ENCODE data around the gene SPATA4. TPM values are rescaled to one million over a fixed set of nuclear protein-coding genes. Genes with fewer than 3 reads are reported as not detected.

The SPATA4 gene
- total and polyA plus RNA-seq, 10 of the 15 experiments (the other 5 are each of a cell fraction or from before 2014, with no cell fraction given) = not detected

DNA sequence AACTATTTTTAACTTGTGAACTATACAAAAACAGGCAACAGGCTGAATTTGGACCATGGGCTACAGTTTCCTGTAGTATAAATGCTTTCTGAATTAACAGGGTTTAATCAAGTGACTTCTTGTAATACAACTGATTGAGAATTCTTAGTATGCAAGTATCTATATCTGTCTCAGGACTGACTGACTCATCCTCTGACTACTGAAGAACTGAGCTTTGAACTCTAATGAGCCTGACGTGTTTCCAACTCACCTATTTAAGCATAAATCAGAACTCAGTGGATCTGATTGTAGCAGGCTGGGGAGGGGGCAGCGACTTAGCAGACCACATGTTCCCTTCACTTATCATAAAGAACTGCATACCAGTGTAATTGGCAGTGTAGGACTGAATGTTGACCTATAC lies 7.8 kb downstream of the SPATA4 start:
- TF ChIP-seq MXI1 (IDR thresholded peaks at IDR 0.05; ENCODE audit: low read depth, low read length) = no peak
- WGBS (ENCODE audit: insufficient coverage, insufficient replicate concordance, low lambda C conversion rate, missing lambda C conversion rate) = 0% methylated on average over 2 of the region's 2 CpGs
- no peak overlapping the region for H2AFZ ChIP-seq (ENCODE audit: control insufficient read depth, low read depth, low read length)

DNA sequence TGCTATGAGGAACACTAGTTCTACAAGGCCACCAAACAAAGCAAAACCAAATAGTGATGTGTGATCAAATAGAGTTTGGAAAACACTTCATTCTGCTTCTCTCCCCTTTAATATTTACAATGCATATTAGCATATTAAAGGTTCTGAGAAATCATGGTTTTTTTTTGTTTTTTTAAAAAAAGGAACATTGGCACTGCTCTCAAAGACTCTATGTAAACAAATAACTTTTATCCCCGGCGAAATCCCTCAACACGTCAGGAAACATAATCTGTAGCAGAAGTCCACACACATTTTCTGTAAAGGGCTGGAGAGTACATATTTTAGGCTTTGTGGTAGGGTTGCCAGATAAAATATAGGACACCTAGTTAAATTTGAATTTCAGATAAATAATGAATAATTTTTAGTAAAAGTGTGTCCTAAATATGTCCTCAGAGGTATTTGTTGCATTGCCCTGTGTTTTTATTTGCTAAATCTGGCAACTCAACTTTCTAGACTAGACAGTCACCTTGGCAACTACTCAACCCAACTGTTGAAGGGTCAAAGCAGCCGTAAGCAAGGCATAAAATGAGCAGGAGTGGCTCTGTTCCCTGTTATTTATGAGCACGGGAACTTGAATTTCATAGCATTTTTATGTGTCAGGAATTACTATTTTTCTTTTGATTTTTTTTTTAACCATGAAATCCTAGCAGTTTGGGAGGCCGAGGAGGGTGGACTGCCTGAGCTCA lies 8.6 kb downstream of the SPATA4 start:
- Histone ChIP-seq H3K4me3 (no peak overlapping the region), H4K20me1 (ENCODE audit: control insufficient read depth, insufficient read depth) (no peaks in the 10 kb centered on the region), H3K79me2 (ENCODE audit: control insufficient read depth, insufficient read depth, low read length) (no peaks in the 10 kb centered on the region), H3K4me1 (ENCODE audit: control insufficient read depth, insufficient read depth, low read length) (no peaks in the 10 kb centered on the region), H3K27ac (ENCODE audit: control insufficient read depth, insufficient read depth) (no peak overlapping the region), H3K9me3 (replicated peaks; ENCODE audit: control insufficient read depth, insufficient read depth, low read length) (no peaks in the 10 kb centered on the region), H3K4me2 (ENCODE audit: control insufficient read depth, insufficient read depth) (no peak overlapping the region), H3K9ac (ENCODE audit: control insufficient read depth, insufficient read depth, low read length) (no peak overlapping the region), H3K36me3 (ENCODE audit: control insufficient read depth in 2 of 2, insufficient read depth in 2 of 2, low read length in 1 of 2) (no peaks in the 10 kb centered on the region), H2AFZ (ENCODE audit: control insufficient read depth, low read depth, low read length) (no peak overlapping the region), H3K27me3 (replicated peaks in 1 of 2; ENCODE audit: control insufficient read depth in 2 of 2, insufficient read depth in 2 of 2, low read length in 1 of 2) (no peaks in the 10 kb centered on the region)
- no TSS peak for BruUV-seq (replicated peaks)
- no peak for TF ChIP-seq NFIC (IDR thresholded peaks at IDR 0.05; ENCODE audit: low read depth, low read length)
- no peak for TF ChIP-seq BCL11A (IDR thresholded peaks at IDR 0.05; ENCODE audit: low read depth, low read length)
- CTCF ChIA-PET = no interaction called here
- FAIRE-seq (no peak), DNase-seq (ENCODE audit: low read depth, low spot score) (no peak), ATAC-seq (no peak)
- SMC1A ChIA-PET (ENCODE audit: uncharacterized antibody, unreplicated experiment) = no interaction called here
- POLR2A ChIA-PET = no interaction called here
- intact Hi-C loops (cut with micrococcal nuclease; ENCODE audit: unreplicated experiment) (no loop called here), in situ Hi-C loops (cut with MboI) (no loop called here)
- WGBS (ENCODE audit: insufficient coverage, insufficient replicate concordance, low lambda C conversion rate, missing lambda C conversion rate) = 77% methylated on average over 6 of the region's 6 CpGs
- RAD21 ChIA-PET (ENCODE audit: unreplicated experiment) = no interaction called here

More for the DNA sequence above, 7.8 kb downstream of the SPATA4 start:
- FAIRE-seq (no peak), DNase-seq (ENCODE audit: low read depth, low spot score) (no peak), ATAC-seq (peak; percentile 52; the same call in 2 of the 3 replicates)
- SMC1A ChIA-PET (ENCODE audit: uncharacterized antibody, unreplicated experiment) = no interaction called here
- H3K79me2 ChIP-seq (ENCODE audit: control insufficient read depth, insufficient read depth, low read length) = no peaks in the 10 kb centered on the region
- no peak overlapping the region for H3K9ac ChIP-seq (ENCODE audit: control insufficient read depth, insufficient read depth, low read length)
- no peaks in the 10 kb centered on the region for H3K36me3 ChIP-seq (ENCODE audit: control insufficient read depth in 2 of 2, insufficient read depth in 2 of 2, low read length in 1 of 2)
- no peaks in the 10 kb centered on the region for H3K4me1 ChIP-seq (ENCODE audit: control insufficient read depth, insufficient read depth, low read length)
- in situ Hi-C loops (cut with MboI) = no loop called here
- no peak overlapping the region for H3K4me3 ChIP-seq
- intact Hi-C loops (cut with micrococcal nuclease; ENCODE audit: unreplicated experiment) = no loop called here
- POLR2A ChIA-PET = no interaction called here
- no peaks in the 10 kb centered on the region for H3K9me3 ChIP-seq (replicated peaks; ENCODE audit: control insufficient read depth, insufficient read depth, low read length)
- H3K27ac ChIP-seq (ENCODE audit: control insufficient read depth, insufficient read depth) = no peak overlapping the region
- no peak overlapping the region for H3K4me2 ChIP-seq (ENCODE audit: control insufficient read depth, insufficient read depth)
- CTCF ChIA-PET = no interaction called here
- H3K27me3 ChIP-seq (replicated peaks in 1 of 2; ENCODE audit: control insufficient read depth in 2 of 2, insufficient read depth in 2 of 2, low read length in 1 of 2) = no peaks in the 10 kb centered on the region
- RAD21 ChIA-PET (ENCODE audit: unreplicated experiment) = no interaction called here
- no peaks in the 10 kb centered on the region for H4K20me1 ChIP-seq (ENCODE audit: control insufficient read depth, insufficient read depth)
- no TSS peak for BruUV-seq (replicated peaks)
